Testis (tissue), 2 donors: ENCODE measurements around the gene COL25A1.

ENCODE experiments used
- POLR2A ChIP-seq: fragments of 450-650 bp; IDR thresholded peaks from one replicate; pipeline ENCODE4 v1.6.1; 2017; ENCODE audit warnings: antibody characterized with exemption, mild to moderate bottlenecking, moderate library complexity
- TF ChIP-seq, protein P1 (sequence below), 3 experiments: fragments of 450-650 bp in 2 of 3; fragments of 200-600 bp in 1 of 3; sonication (generic) in 1 of 3; IDR thresholded peaks; one replicate each; pipeline ENCODE4 v1.5.1; 2016 to 2019; ENCODE audit warnings: antibody characterized with exemption in 3 of 3, mild to moderate bottlenecking in 2 of 3, moderate library complexity in 1 of 3

GRCh38 chr4:109166126-109166525 is 136.3 kb downstream of the COL25A1 start:
- TF ChIP-seq, protein P1, sequence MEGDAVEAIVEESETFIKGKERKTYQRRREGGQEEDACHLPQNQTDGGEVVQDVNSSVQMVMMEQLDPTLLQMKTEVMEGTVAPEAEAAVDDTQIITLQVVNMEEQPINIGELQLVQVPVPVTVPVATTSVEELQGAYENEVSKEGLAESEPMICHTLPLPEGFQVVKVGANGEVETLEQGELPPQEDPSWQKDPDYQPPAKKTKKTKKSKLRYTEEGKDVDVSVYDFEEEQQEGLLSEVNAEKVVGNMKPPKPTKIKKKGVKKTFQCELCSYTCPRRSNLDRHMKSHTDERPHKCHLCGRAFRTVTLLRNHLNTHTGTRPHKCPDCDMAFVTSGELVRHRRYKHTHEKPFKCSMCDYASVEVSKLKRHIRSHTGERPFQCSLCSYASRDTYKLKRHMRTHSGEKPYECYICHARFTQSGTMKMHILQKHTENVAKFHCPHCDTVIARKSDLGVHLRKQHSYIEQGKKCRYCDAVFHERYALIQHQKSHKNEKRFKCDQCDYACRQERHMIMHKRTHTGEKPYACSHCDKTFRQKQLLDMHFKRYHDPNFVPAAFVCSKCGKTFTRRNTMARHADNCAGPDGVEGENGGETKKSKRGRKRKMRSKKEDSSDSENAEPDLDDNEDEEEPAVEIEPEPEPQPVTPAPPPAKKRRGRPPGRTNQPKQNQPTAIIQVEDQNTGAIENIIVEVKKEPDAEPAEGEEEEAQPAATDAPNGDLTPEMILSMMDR (IDR thresholded peaks at IDR 0.05), result no peak
- no peak for TF ChIP-seq POLR2A
